GM23248 (cell line): Measurements from ENCODE around the gene PHF21A. TPM values are rescaled to one million over a fixed set of nuclear protein-coding genes. Genes with fewer than 3 reads are reported as not detected.
"Not testable (repeated sequence)": the region's sequence is repeated elsewhere in the genome, so short reads cannot be mapped to it uniquely, and the experiment has no call there.

Source experiments
- DNase-seq: peaks from one replicate; pipeline ENCODE4 v3.0.0-alpha.2; 2015
- H2AFZ ChIP-seq: fragments of 200-600 bp; sonication (generic); 2 replicates; pipeline ENCODE4 v1.6.1; 2016; ENCODE audit warnings: antibody characterized with exemption
- H3F3A ChIP-seq: fragments of 200-600 bp; sonication (generic); 2 replicates; pipeline ENCODE4 v1.6.1; 2016; ENCODE audit warnings: mild to moderate bottlenecking, antibody characterized with exemption, mixed run types; ENCODE audit not compliant: insufficient read depth
- H3K27ac ChIP-seq: fragments of 200-600 bp; sonication (generic); 2 replicates; pipeline ENCODE4 v1.5.1; 2016; ENCODE audit warnings: mild to moderate bottlenecking
- H3K27me3 ChIP-seq: fragments of 200-600 bp; sonication (generic); replicated peaks from 2 replicates; pipeline ENCODE4 v1.6.1; 2016; ENCODE audit warnings: mild to moderate bottlenecking; ENCODE audit not compliant: insufficient read depth
- H3K36me3 ChIP-seq: fragments of 200-600 bp; sonication (generic); 2 replicates; pipeline ENCODE4 v1.6.1; 2016; ENCODE audit warnings: low read depth, mild to moderate bottlenecking
- H3K4me1 ChIP-seq: fragments of 200-600 bp; sonication (generic); 2 replicates; pipeline ENCODE4 v1.6.1; 2016; ENCODE audit warnings: mild to moderate bottlenecking; ENCODE audit not compliant: insufficient read depth
- H3K4me2 ChIP-seq: fragments of 200-600 bp; sonication (generic); one replicate; pipeline ENCODE4 v1.6.1; 2016; ENCODE audit warnings: mild to moderate bottlenecking; ENCODE audit not compliant: unreplicated experiment
- H3K4me3 ChIP-seq: fragments of 200-600 bp; sonication (generic); 2 replicates; pipeline ENCODE4 v1.5.1; 2016; ENCODE audit warnings: mild to moderate bottlenecking
- H3K79me2 ChIP-seq: fragments of 200-600 bp; sonication (generic); 2 replicates; pipeline ENCODE4 v1.6.1; 2016; ENCODE audit warnings: mild to moderate bottlenecking; ENCODE audit not compliant: insufficient read depth
- H3K9ac ChIP-seq: fragments of 200-600 bp; sonication (generic); 2 replicates; pipeline ENCODE4 v1.6.1; 2016; ENCODE audit warnings: mild to moderate bottlenecking
- H3K9me2 ChIP-seq: fragments of 200-600 bp; sonication (generic); 2 replicates; pipeline ENCODE4 v1.6.1; 2016; ENCODE audit warnings: mixed run types, mild to moderate bottlenecking, moderate library complexity; ENCODE audit not compliant: insufficient read depth
- H3K9me3 ChIP-seq: fragments of 200-600 bp; sonication (generic); one replicate; pipeline ENCODE4 v1.6.1; 2017; ENCODE audit warnings: low read depth
- H4K20me1 ChIP-seq: fragments of 200-600 bp; sonication (generic); 2 replicates; pipeline ENCODE4 v1.6.0; 2016; ENCODE audit not compliant: insufficient read depth
- EZH2 ChIP-seq: fragments of 200-600 bp; sonication (generic); IDR thresholded peaks from 2 replicates; pipeline ENCODE4 v1.6.1; 2018; ENCODE audit warnings: antibody characterized with exemption, mild to moderate bottlenecking; ENCODE audit not compliant: insufficient read depth, poor library complexity, severe bottlenecking
- EZH2phosphoT487 ChIP-seq: fragments of 200-600 bp; sonication (generic); IDR thresholded peaks from 2 replicates; pipeline ENCODE4 v1.6.1; 2018; ENCODE audit warnings: antibody characterized with exemption, moderate library complexity, mild to moderate bottlenecking, low read depth; ENCODE audit not compliant: insufficient read depth
- WGBS, 2 experiments: methylation state at CpG; one replicate each; pipeline ENCODE4 v1.1.6; 2015 to 2017; ENCODE audit warnings: low lambda C conversion rate in 2 of 2, low coverage in 1 of 2; ENCODE audit errors: missing lambda C conversion rate in 2 of 2; 5-methylcytosine and 5-hydroxymethylcytosine counted together
- in situ Hi-C: fragments of 300-500 bp; cut with MboI; formaldehyde crosslinking; loops from 2 replicates; pipeline ENCODE4 v1.15.0; 2020
- polyA plus RNA-seq: library from polyadenylated mRNA; unstranded; fragments of >200 nt; fragmentation: Nextera tagmentation; extraction: Ambion mirVana; gene quantifications from 2 replicates; pipeline ENCODE4 v1.2.1, GENCODE V29; 2016
- total RNA-seq: library from RNA; depleted of rRNA; stranded (reverse); fragments of >200 nt; shearing (Covaris generic); gene quantifications from 2 replicates; pipeline ENCODE4 v1.2.3, GENCODE V29; 2014

Gene PHF21A
- total and polyA plus RNA-seq, 2 experiments from 2014 or later: 11.2 to 17.0 TPM

DNA sequence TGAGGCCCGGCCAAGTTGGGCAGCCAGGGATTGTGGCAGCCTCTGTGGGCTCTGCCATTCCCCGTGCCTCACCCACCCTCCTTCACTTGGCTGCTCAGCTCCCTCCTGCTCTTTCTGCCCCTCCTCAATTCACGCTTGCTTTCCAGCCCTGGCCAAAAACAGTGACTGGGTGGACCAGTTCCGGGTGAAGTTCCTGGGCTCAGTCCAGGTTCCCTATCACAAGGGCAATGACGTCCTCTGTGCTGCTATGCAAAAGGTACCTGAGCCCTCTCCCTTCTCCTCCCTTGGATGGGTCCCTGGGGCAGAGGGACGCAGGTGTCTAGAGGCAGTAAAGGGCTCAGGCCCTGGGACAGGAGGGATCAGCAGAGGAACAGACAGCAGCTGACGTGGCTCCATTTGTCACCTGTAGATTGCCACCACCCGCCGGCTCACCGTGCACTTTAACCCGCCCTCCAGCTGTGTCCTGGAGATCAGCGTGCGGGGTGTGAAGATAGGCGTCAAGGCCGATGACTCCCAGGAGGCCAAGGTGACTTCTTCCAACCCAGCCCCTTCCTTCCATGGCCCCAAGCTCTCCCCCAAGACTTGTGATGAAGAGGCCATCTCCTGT is 216.8 kb downstream of the PHF21A start:
- no peaks in the 10 kb centered on the region for H3K9me2 ChIP-seq
- in situ Hi-C loops: loop anchor here (10.0 kb wide), 1 partner anchor 60 kb away; the partner anchor contains the start of gene CRY2
- no peak overlapping the region for H3K9ac ChIP-seq
- no peaks in the 10 kb centered on the region for H3K36me3 ChIP-seq
- H4K20me1 ChIP-seq: no peaks in the 10 kb centered on the region
- no peak overlapping the region for H3K4me3 ChIP-seq
- H3F3A ChIP-seq: no peaks in the 10 kb centered on the region
- H3K4me1 ChIP-seq: no peaks in the 10 kb centered on the region
- WGBS, 2 experiments: 73 to 75% methylated on average over 13 to 15 of the region's 15 CpGs
- no peak overlapping the region for H3K4me2 ChIP-seq
- H2AFZ ChIP-seq: no peak overlapping the region
- H3K9me3 ChIP-seq: no peaks in the 10 kb centered on the region
- no peak for DNase-seq
- TF ChIP-seq EZH2 (no peak), EZH2phosphoT487 (no peak)
- no peaks in the 10 kb centered on the region for H3K79me2 ChIP-seq
- H3K27ac ChIP-seq: no peak overlapping the region
- H3K27me3 ChIP-seq: no peaks in the 10 kb centered on the region

DNA sequence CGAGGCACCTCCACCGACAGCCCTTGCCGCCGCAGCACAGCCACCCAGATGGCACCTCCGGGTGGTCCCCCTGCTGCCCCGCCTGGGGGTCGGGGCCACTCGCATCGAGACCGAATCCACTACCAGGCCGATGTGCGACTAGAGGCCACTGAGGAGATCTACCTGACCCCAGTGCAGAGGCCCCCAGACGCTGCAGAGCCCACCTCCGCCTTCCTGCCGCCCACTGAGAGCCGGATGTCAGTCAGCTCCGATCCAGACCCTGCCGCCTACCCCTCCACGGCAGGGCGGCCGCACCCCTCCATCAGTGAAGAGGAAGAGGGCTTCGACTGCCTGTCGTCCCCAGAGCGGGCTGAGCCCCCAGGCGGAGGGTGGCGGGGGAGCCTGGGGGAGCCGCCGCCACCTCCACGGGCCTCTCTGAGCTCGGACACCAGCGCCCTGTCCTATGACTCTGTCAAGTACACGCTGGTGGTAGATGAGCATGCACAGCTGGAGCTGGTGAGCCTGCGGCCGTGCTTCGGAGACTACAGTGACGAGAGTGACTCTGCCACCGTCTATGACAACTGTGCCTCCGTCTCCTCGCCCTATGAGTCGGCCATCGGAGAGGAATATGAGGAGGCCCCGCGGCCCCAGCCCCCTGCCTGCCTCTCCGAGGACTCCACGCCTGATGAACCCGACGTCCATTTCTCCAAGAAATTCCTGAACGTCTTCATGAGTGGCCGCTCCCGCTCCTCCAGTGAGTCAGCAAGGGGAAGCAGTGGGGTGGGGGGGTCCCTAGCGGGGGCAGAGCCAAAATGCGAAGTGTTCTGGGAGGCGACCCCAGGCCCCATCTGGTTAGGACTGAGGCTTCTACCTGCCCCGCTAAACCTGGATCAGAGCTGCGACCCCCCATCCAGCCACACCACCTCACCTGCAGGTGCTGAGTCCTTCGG is 218.5 kb downstream of the PHF21A start:
- H3K4me1 ChIP-seq: no peaks in the 10 kb centered on the region
- no peaks in the 10 kb centered on the region for H3K9me2 ChIP-seq
- H3K79me2 ChIP-seq: no peaks in the 10 kb centered on the region
- H2AFZ ChIP-seq: no peak overlapping the region
- in situ Hi-C loops: loop anchor here (10.0 kb wide), 1 partner anchor 58 kb away; the partner anchor contains the start of gene CRY2
- no peak overlapping the region for H3K4me3 ChIP-seq
- 88 to 92% methylated on average over 34 to 53 of the region's 56 CpGs for WGBS, 2 experiments
- no peak for DNase-seq
- H3K36me3 ChIP-seq: no peaks in the 10 kb centered on the region
- no peak overlapping the region for H3K4me2 ChIP-seq
- H3K27me3 ChIP-seq: no peaks in the 10 kb centered on the region
- H3F3A ChIP-seq: no peaks in the 10 kb centered on the region
- no peaks in the 10 kb centered on the region for H3K9me3 ChIP-seq
- no peak for TF ChIP-seq EZH2
- TF ChIP-seq EZH2phosphoT487: no peak
- no peaks in the 10 kb centered on the region for H4K20me1 ChIP-seq
- no peak overlapping the region for H3K27ac ChIP-seq
- no peak overlapping the region for H3K9ac ChIP-seq

DNA sequence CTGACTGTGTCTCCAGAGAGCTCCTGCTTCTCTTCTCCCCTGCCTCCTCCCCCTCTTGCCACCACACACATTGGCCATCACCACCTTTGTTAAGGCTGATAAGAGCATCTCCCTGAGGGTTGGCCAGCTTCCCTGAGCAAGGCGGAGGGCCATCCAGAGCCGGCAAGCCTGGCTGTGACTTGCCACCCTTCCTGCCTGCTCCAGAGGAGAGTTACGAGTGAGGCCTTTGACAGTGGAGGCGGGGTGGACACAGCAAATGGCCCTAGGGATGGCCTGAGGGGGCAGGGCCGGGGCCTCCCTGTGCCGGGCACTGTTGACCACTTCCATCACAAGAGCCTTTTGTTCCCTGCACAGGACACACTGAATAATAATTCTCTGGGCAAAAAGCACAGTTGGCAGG is 219.6 kb downstream of the PHF21A start:
- H3K4me1 ChIP-seq: no peaks in the 10 kb centered on the region
- no peaks in the 10 kb centered on the region for H3K79me2 ChIP-seq
- no peak for DNase-seq
- H3F3A ChIP-seq: no peaks in the 10 kb centered on the region
- in situ Hi-C loops: loop anchor here (10.0 kb wide), 1 partner anchor 57 kb away; the partner anchor contains the start of gene CRY2
- H3K27me3 ChIP-seq: no peaks in the 10 kb centered on the region
- H3K9me2 ChIP-seq: no peaks in the 10 kb centered on the region
- no peaks in the 10 kb centered on the region for H4K20me1 ChIP-seq
- H3K9me3 ChIP-seq: no peaks in the 10 kb centered on the region
- no peak overlapping the region for H3K9ac ChIP-seq
- WGBS, 2 experiments: 62 to 69% methylated on average over 6 of the region's 6 CpGs
- no peak overlapping the region for H3K4me3 ChIP-seq
- TF ChIP-seq EZH2: no peak
- TF ChIP-seq EZH2phosphoT487: no peak
- no peaks in the 10 kb centered on the region for H3K36me3 ChIP-seq
- H3K27ac ChIP-seq: no peak overlapping the region
- H3K4me2 ChIP-seq: no peak overlapping the region
- no peak overlapping the region for H2AFZ ChIP-seq

DNA sequence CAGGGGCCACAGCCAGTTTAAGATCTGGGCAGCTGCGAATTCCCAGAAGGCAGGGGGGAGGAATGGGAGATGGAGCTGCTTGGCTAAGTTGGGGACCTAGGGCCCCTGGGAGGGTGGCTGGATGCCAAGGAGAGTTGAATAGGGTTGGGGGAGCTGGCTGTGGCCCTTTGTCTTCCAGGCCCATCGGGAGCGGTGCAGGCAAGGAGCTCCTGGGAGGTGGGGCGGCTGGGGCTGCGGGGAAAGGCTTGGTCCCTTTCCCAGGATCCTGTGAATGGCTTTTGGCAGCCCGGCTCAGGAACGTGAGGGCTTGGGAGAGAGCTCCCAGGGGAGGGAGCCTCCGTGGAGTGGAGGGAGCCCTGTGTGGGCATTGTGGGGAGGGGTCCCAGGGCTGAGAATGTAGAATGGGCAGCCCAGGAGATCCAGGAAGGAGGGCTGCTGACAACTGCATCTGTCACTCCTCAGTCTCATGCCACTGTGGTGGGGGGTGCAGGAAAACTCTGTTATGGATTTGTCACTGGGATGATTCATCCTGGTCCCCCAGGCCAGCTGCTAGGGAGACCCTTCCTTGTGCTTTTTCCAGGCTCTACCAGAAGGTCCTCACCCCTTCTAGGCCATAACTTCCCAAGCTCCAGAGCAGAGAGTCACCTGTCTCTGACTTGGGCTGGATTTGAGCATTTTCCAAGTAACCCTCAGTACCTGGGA is 220.2 kb downstream of the PHF21A start:
- no peak for TF ChIP-seq EZH2
- no peak for TF ChIP-seq EZH2phosphoT487
- H3K9me3 ChIP-seq: no peaks in the 10 kb centered on the region
- no peaks in the 10 kb centered on the region for H3K79me2 ChIP-seq
- DNase-seq: peak; percentile 42
- peak overlapping the region; percentile 93 for H3K4me2 ChIP-seq
- H3K4me3 ChIP-seq: peak overlapping the region; percentile 75
- H4K20me1 ChIP-seq: no peaks in the 10 kb centered on the region
- H3K9ac ChIP-seq: peak overlapping the region; percentile 85; the same call in 1 of the 2 replicates
- no peaks in the 10 kb centered on the region for H3K36me3 ChIP-seq
- WGBS, 2 experiments: 4 to 6% methylated on average over 8 of the region's 8 CpGs
- no peaks in the 10 kb centered on the region for H3F3A ChIP-seq
- in situ Hi-C loops: loop anchor here (10.0 kb wide), 1 partner anchor 56 kb away; the partner anchor contains the start of gene CRY2
- H3K27me3 ChIP-seq: no peaks in the 10 kb centered on the region
- H3K4me1 ChIP-seq: no peaks in the 10 kb centered on the region
- H3K27ac ChIP-seq: no peak overlapping the region
- H2AFZ ChIP-seq: no peak overlapping the region
- H3K9me2 ChIP-seq: no peaks in the 10 kb centered on the region

DNA sequence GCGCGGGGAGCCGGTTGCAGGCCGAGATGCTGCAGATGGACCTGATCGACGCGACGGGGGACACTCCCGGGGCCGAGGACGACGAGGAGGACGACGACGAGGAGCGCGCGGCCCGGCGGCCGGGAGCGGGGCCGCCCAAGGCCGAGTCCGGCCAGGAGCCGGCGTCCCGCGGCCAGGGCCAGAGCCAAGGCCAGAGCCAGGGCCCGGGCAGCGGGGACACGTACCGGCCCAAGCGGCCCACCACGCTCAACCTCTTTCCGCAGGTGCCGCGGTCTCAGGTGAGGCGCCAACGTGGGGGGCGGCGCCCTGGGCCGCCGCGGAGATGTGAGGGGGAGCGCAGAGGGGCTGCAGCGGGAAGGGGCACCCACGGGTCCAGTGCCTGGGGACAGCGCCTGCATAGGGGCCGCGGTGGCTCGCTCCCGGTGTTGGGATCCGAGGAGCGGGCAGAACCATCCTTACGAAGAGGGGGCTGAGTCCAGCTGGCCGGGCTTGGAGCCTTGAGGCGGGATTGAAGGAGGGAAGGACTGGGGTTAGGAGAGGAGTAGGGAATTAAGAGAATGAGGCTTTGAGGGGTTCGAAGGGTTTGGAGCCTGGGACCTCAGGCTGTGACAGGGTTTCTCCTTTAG is 221.0 kb downstream of the PHF21A start:
- H3K4me1 ChIP-seq, H3K27ac ChIP-seq, H3F3A ChIP-seq, H3K9me2 ChIP-seq, H3K9me3 ChIP-seq, H4K20me1 ChIP-seq, H3K36me3 ChIP-seq, H3K79me2 ChIP-seq, H3K27me3 ChIP-seq: not testable (repeated sequence)
- peak; percentile 57 for DNase-seq
- H3K9ac ChIP-seq: peak overlapping the region; percentile 85
- H2AFZ ChIP-seq: peak overlapping the region; percentile 80
- H3K4me3 ChIP-seq: peak overlapping the region; percentile 75
- peak overlapping the region; percentile 93 for H3K4me2 ChIP-seq
- in situ Hi-C loops: loop anchor here (10.0 kb wide), 1 partner anchor 55 kb away; the partner anchor contains the start of gene CRY2
- 1 to 2% methylated on average over 26 to 28 of the region's 59 CpGs for WGBS, 2 experiments
